ENCODE results near the gene TBXAS1.
"Not testable (repeated sequence)": the region's sequence is repeated elsewhere in the genome, so short reads cannot be mapped to it uniquely, and the experiment has no call there.

Gene TBXAS1

DNA sequence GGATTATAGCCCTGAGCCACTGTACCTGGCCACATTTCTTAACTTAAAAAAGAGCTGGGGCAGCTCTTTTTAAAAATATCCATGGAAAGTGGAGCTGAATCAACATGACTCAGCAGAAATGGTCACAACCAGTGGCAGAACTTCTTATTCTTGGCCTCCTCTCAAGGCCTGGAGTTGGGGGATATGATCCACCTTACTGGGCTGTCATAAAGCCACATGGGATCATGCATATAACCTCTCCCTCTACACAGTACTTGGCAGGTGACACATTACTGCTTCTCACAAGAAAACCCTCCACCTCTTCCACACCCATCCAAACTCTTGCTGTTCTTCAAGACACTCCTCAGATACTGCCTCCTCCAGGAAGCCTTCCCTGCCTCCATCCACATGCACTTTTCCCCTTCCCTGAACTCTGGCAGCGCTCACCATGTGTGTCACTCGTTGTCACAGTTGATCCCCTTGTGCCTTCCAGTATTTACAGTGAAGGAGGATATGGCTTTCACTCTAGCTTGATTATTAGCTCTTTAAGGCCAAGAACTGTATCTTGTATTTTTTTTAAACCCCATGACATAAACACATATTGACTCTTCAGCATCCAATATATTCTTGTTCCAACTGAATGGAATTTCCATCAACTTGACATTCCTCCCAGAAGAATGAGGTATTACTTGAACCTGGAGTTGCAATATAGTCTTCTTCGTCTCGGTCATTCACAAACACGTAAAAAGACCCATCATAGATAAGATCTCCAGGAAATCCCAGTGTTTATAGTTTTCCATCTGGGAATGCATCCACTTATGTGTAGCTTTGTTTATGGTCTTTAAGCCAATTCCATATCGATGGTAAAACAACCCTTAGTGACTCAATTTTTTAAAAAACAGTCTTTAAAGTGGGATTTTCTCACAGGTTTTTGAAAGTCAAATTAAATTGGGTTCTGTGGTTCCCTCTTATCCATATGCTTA, 85.5 kb downstream of the TBXAS1 start:
- H3K27ac Mint-ChIP-seq: no peak overlapping the region
- peaks cover 5% of the 10 kb centered on the region for H3K27me3 Mint-ChIP-seq
- CTCF ChIA-PET: interaction anchor here (1.1 kb wide), 1 partner anchor 16 kb away, joined by 3 read pairs; no protein-coding TSS in a partner anchor
- H3K36me3 Mint-ChIP-seq: no peaks in the 10 kb centered on the region
- H3K9me3 Mint-ChIP-seq: no peaks in the 10 kb centered on the region
- no peak overlapping the region for H3K4me3 Mint-ChIP-seq
- DNase-seq: no peak
- H3K4me1 Mint-ChIP-seq: peaks cover 21% of the 10 kb centered on the region

DNA sequence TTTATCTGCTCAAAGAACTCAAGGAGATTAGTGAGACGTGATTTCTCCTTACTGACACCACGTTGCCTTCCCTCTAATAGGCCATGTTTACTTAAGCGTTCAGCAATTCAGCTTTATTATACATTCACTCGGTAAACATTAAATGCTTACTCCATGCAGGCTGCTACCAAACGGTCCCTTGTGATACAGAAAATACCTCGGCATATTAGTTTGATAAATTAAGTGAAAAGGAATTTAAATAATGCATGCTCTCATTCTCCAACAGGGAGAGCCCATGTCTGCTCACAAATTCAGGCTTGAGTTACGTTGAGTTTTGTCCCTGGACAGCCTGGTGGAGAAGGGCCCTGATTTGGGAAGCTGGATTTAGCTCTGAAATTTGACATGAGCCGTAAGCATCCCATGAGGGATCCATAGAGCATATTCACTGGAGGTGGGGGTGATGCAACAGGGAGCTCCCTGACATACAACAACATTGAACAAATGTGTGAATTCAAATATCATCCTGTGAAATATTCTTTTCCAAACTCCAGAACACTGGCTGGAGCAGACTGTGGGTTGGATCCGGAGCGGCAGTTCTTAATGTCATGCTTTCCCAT, 86.3 kb downstream of the TBXAS1 start:
- Mint-ChIP-seq H3K4me1 (peaks cover 21% of the 10 kb centered on the region), H3K9me3 (no peaks in the 10 kb centered on the region), H3K36me3 (no peaks in the 10 kb centered on the region), H3K27me3 (no peaks in the 10 kb centered on the region), H3K4me3 (no peak overlapping the region), H3K27ac (no peak overlapping the region)
- DNase-seq: no peak
- CTCF ChIA-PET: interaction anchor here (2.3 kb wide), 1 partner anchor 270 kb away, joined by 9 read pairs; no protein-coding TSS in a partner anchor

DNA sequence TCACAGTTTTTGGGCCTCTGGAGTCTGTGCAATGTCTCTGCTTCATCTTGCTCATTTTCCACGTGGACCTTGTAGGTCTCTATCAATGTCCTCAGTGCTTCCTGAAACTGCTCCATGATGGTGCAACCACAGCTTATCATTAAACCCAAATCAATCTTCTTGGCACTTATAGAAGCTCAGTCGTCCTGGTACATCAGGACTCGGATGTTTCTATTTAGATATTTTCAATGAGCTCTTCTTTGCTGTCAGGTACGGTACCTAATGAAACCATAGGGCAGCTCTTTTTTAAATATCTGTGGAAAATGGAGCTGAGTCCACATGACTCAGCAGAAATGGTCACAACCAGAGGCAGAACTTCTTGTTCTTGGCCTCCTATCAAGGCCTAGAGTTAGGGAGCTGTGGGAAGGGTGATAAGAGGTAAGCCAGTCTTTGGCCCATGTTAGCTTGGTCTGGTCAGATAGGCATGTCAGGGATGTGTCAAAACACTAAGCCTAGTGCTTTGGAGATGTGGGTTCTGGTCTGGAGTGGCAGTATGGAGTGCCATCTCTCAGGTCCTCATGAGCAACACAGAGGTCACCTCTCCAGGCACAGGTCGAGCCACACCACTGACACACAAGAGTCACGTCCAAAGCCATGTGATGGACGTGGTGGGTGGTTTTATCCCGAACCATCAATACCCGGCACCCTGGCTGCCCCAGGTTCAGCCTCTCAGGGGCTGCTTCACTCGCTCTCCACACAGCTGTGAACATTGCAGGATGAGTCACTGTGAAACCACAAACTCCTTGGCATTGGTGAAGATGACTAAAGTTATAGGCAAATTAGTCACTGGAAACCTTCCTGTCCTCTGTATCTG, 87.0 kb downstream of the TBXAS1 start:
- H3K4me3 Mint-ChIP-seq: no peak overlapping the region
- peak; percentile 50 for DNase-seq
- H3K4me1 Mint-ChIP-seq: peaks cover 21% of the 10 kb centered on the region
- no peaks in the 10 kb centered on the region for H3K36me3 Mint-ChIP-seq
- H3K27me3 Mint-ChIP-seq: no peaks in the 10 kb centered on the region
- H3K9me3 Mint-ChIP-seq: no peaks in the 10 kb centered on the region
- CTCF ChIA-PET: interaction anchor here (0.6 to 2.3 kb wide), 5 partner anchors 11 to 314 kb away, joined by 3 to 9 read pairs (median 3); no protein-coding TSS in a partner anchor
- H3K27ac Mint-ChIP-seq: no peak overlapping the region

DNA sequence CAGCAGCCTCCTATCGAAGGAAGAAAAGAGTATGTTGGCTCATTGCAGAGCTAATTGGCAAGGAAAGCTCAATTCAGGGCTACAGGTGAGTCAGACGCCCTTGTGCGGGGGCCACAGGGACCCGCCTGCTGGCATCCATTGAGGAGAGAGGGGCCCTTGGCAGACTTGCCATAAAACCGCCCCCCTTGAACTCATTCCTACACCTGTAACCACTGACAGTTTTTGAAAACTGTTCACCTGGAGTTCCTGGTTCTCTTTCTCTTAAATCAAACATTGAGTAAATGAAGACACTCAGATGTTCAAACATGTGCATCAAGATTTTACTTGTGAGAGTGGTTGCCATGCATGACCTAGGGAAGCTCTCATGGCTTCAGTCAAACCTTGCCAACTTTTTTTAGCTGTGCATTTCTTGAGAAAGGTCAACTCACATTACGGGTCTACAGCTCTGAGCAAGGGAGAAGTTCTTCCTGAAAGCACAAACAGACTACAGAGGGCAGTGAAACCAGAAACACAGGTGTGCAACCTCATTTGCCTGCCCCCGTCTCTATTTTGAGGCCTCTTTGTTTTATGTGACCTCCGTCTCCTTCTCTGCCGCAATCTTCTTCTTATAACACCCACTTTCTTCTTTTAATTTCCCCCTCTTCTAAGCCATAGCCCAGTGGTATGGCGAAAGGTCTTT, 87.8 kb downstream of the TBXAS1 start:
- H3K36me3 Mint-ChIP-seq: no peaks in the 10 kb centered on the region
- H3K4me1 Mint-ChIP-seq: peaks cover 21% of the 10 kb centered on the region
- DNase-seq: no peak
- no peaks in the 10 kb centered on the region for H3K27me3 Mint-ChIP-seq
- no peak overlapping the region for H3K27ac Mint-ChIP-seq
- CTCF ChIA-PET: interaction anchor here (0.9 to 2.3 kb wide), 5 partner anchors 138 to 315 kb away, joined by 3 to 9 read pairs (median 3); no protein-coding TSS in a partner anchor
- no peak overlapping the region for H3K4me3 Mint-ChIP-seq
- H3K9me3 Mint-ChIP-seq: no peaks in the 10 kb centered on the region

DNA sequence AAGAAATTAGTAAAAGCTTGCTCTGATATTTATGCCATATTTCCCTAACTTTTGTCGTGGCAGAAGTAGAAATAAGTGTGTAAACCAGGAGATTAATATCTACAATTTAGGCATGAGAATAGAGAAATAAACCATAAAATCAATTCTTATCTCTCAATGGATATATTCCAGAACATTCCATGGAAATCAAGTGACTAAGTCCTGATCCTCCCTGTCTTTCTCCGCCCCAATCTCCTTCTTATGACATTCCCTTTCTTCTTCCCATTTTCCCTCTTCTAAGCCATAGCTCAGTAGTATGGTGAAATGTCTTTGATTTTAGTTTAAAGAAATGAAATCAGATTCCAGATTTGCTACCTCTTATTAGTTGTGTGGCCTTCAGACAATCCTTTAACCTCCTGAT, 88.8 kb downstream of the TBXAS1 start:
- DNase-seq: no peak
- no peak overlapping the region for H3K4me3 Mint-ChIP-seq
- no peaks in the 10 kb centered on the region for H3K36me3 Mint-ChIP-seq
- peaks cover 21% of the 10 kb centered on the region for H3K4me1 Mint-ChIP-seq
- no peaks in the 10 kb centered on the region for H3K27me3 Mint-ChIP-seq
- H3K27ac Mint-ChIP-seq: no peak overlapping the region
- CTCF ChIA-PET: interaction anchor here (0.9 to 2.3 kb wide), 2 partner anchors 143 to 272 kb away, joined by 3 to 9 read pairs; no protein-coding TSS in a partner anchor
- H3K9me3 Mint-ChIP-seq: no peaks in the 10 kb centered on the region

DNA sequence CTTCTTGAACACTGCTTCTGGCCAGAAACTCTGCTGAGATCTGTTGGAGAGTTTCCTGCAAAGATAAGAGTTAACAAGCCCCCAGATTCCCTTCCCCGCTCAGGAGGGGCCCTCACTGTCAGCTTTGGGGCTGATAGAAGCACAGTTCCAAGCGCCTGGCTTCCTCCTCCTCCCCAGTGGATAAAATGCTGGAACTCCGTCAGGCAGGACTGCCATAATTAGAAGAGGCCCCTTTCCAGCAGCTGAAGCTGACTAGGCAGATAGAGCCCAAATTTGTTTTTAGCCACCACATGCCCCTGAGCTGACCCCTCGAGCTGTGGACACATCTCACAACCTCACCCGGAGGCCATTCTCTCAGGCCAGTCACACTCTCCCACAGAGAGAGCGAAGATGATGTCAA, 89.4 kb downstream of the TBXAS1 start:
- Mint-ChIP-seq H3K27me3 (no peaks in the 10 kb centered on the region), H3K36me3 (no peaks in the 10 kb centered on the region)
- CTCF ChIA-PET: no interaction called here

DNA sequence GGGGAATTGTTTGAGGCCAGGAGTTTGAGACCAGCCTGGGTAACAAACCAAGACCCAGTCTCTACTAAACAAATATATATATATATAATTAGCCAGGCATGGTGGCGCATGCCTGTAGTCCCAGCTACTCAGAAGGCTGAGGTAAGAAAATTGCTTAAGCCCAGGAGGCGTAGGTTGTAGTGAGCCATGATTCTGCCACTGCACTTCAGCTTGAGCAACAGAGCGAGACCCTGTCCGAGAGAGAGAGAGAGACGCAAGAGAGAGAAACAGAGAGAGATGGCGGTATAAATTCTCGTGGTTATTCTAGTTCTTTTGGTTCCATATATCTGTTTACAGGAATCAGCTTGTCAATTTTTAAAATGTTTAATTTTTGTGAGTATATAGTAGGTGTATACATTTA, 94.0 kb downstream of the TBXAS1 start:
- DNase-seq: no peak
- Mint-ChIP-seq H3K4me3 (no peak overlapping the region), H3K27ac (no peak overlapping the region), H3K36me3 (no peaks in the 10 kb centered on the region), H3K9me3 (no peaks in the 10 kb centered on the region), H3K27me3 (peaks cover 17% of the 10 kb centered on the region), H3K4me1 (no peaks in the 10 kb centered on the region)
- CTCF ChIA-PET: interaction anchor here (1.2 kb wide), 1 partner anchor 302 kb away, joined by 3 read pairs; no protein-coding TSS in a partner anchor

More for the DNA sequence above, 89.4 kb downstream of the TBXAS1 start:
- Mint-ChIP-seq H3K4me1 (peaks cover 21% of the 10 kb centered on the region), H3K27ac (no peak overlapping the region), H3K4me3 (no peak overlapping the region), H3K9me3 (no peaks in the 10 kb centered on the region)
- DNase-seq: no peak

DNA sequence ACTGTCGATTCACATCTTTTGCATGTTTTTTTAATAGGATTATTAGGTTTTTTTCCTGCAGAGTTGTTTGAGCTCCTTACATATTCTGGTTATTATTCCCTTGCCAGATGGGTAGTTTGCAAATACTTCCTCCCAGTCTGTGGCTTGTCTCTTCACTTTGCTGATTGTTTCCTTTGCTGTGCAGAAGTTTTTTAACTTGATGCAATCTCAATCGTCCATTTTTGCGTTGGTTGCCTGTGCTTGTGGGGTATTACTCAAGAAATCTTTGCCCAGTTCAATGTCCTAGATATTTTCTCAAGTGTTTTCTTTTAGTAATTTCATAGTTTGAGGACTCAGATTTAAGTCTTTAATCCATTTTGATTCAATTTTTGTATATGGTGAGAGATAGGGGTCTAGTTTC, 95.4 kb downstream of the TBXAS1 start:
- Mint-ChIP-seq H3K27me3 (peaks cover 21% of the 10 kb centered on the region), H3K4me1 (no peaks in the 10 kb centered on the region), H3K9me3 (no peaks in the 10 kb centered on the region), H3K27ac (no peak overlapping the region), H3K36me3 (no peaks in the 10 kb centered on the region), H3K4me3 (no peak overlapping the region)
- CTCF ChIA-PET: no interaction called here
- DNase-seq: no peak

DNA sequence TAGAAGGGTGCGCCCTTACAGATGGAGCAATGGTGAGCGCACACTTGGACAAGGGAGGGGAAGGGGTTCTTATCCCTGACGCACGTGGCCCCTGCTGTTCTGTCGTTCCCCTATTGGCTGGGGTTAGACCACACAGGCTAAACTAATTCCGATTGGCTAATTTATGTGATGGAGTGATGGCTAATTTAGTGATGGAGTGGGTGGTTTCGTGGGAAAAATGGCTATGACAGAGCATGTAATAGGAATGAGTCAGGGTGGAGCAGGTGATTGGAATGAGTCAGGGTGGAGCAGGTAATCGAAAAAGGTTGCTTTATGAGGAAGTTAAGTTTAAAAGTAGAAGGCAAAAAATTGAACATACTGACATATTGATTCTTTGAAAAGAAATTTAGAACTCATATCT, 100.2 kb downstream of the TBXAS1 start:
- H3K27ac Mint-ChIP-seq, H3K36me3 Mint-ChIP-seq, H3K9me3 Mint-ChIP-seq, CTCF ChIA-PET, H3K4me1 Mint-ChIP-seq, DNase-seq, H3K4me3 Mint-ChIP-seq: not testable (repeated sequence)
- peaks cover 21% of the 10 kb centered on the region for H3K27me3 Mint-ChIP-seq

DNA sequence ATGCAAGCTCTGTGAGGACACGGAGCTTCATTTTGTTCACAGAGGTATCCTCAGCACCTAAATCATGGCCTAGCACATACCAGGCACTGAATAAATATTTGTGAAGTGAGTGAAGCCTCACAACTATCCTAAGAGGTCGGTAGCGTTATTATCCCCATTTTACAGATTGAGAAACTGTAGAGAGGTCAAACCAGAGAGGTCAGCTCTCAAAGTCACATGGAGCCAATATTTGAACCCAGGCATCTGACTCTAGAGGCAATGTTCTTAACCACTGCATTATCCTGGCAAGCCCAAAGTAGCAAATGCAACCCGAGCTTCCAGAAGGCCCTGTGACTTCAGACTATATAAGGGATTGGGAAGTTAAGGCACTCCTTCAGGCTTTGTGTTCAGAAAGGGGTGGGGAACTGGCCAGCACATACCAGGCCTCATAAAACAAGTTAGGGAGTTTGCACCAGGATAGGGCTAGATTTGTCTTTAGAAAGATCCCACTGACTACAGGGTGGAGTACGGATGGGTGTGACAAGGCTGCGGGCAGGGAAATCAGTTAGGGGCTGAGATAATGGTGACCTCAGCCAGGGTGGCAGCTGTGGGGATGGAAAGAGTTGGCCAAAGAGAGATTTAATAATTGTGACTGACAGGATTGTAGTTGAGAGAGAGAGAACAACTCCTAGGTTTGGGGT, 101.4 kb downstream of the TBXAS1 start:
- Mint-ChIP-seq H3K36me3 (no peaks in the 10 kb centered on the region), H3K9me3 (no peaks in the 10 kb centered on the region), H3K4me3 (no peak overlapping the region), H3K4me1 (no peaks in the 10 kb centered on the region), H3K27me3 (peaks cover 17% of the 10 kb centered on the region), H3K27ac (no peak overlapping the region)
- CTCF ChIA-PET: interaction anchor here (1.0 kb wide), 1 partner anchor 16 kb away, joined by 3 read pairs; no protein-coding TSS in a partner anchor
- no peak for DNase-seq

DNA sequence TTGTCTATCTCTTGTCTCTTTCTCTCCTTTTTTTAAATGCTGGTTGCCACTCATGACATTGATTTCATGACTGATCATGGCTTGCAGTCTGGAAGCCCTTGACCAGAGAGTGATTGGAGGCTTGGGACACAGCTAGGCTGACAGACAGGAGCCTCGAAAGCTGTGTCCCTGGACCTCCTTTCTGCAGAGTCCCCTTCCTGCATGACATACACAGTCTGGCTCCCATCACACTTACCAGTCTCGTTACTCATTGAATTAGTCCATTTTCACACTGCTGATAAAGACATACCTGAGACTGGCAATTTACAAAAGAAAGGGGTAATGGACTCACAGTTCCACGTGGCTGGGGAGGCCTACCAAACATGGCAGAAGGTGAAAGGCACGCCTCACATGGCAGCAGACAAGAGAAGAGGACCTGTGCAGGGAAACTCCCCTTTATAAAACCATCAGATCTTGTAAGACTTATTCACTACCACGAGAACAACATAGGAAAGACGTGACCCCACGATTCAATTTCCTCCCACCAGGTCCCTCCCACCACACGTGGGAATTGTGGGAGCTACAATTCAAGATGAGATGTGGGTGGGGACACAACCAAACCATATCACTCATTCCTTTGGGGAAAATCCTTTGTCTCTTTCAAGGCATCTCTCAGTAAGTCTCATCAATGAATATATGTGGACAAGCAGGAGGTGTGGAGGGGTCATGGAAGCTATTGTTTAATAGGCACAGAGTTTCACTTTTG, 102.3 kb downstream of the TBXAS1 start:
- Mint-ChIP-seq H3K4me3 (no peak overlapping the region), H3K27ac (no peak overlapping the region)
- CTCF ChIA-PET: no interaction called here

DNA sequence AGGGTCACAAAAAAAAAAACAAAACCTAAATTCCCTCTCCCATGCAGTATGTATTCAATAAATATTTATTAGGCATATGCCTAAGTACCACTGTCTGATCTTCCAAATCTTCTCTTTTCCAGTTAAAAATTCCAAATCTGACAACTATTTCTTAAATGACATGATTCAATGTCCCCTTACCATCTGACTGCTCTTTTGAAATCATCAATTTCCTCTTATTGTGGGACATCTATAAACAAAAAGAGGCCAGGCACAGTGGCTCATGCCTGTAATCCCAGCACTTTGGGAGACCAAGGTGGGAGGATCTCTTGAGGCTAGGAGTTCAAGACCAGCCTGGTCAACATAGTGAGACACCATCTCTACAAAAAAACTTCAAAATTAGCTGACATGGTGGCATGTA, 103.5 kb downstream of the TBXAS1 start:
- DNase-seq: no peak
- Mint-ChIP-seq H3K4me1 (no peaks in the 10 kb centered on the region), H3K9me3 (no peaks in the 10 kb centered on the region), H3K27ac (no peak overlapping the region), H3K27me3 (peaks cover 4% of the 10 kb centered on the region), H3K36me3 (no peaks in the 10 kb centered on the region), H3K4me3 (no peak overlapping the region)
- CTCF ChIA-PET: no interaction called here

More for the DNA sequence above, 102.3 kb downstream of the TBXAS1 start:
- Mint-ChIP-seq H3K9me3 (no peaks in the 10 kb centered on the region), H3K36me3 (no peaks in the 10 kb centered on the region), H3K27me3 (peaks cover 11% of the 10 kb centered on the region), H3K4me1 (no peaks in the 10 kb centered on the region)
- no peak for DNase-seq
